ENCODE results near the gene DIO3.
"Not testable (repeated sequence)": the region's sequence is repeated elsewhere in the genome, so short reads cannot be mapped to it uniquely, and the experiment has no call there.

Gene DIO3

GRCh38 chr14:101547961-101548669 is 13.2 kb upstream of the DIO3 start:
- TF ChIP-seq CTCF (IDR thresholded peaks at IDR 0.05; ENCODE audit: low read length, missing control alignments), result no peak
- no peak for DNase-seq (ENCODE audit: low read depth)
- no peak overlapping the region for H3K4me3 ChIP-seq (replicated peaks; ENCODE audit: low read depth, low read length)

GRCh38 chr14:101548710-101549109 is 12.6 kb upstream of the DIO3 start:
- no peak overlapping the region for H3K4me3 ChIP-seq (replicated peaks; ENCODE audit: low read depth, low read length)
- no peak for DNase-seq (ENCODE audit: low read depth)
- no peak for TF ChIP-seq CTCF (IDR thresholded peaks at IDR 0.05; ENCODE audit: low read length, missing control alignments)

GRCh38 chr14:101549154-101549553 is 12.1 kb upstream of the DIO3 start:
- no peak overlapping the region for H3K4me3 ChIP-seq (replicated peaks; ENCODE audit: low read depth, low read length)
- TF ChIP-seq CTCF (IDR thresholded peaks at IDR 0.05; ENCODE audit: low read length, missing control alignments), result no peak

GRCh38 chr14:101550202-101550912 is 10.9 kb upstream of the DIO3 start:
- not testable (repeated sequence) for H3K4me3 ChIP-seq (replicated peaks; ENCODE audit: low read depth, low read length); DNase-seq (ENCODE audit: low read depth)

More at GRCh38 chr14:101549154-101549553, 12.1 kb upstream of the DIO3 start:
- no peak for DNase-seq (ENCODE audit: low read depth)

GRCh38 chr14:101551729-101552595 is 9.3 kb upstream of the DIO3 start:
- TF ChIP-seq CTCF (IDR thresholded peaks at IDR 0.05; ENCODE audit: low read length, missing control alignments), result no peak
- DNase-seq (ENCODE audit: low read depth), result no peak
- no peak overlapping the region for H3K4me3 ChIP-seq (replicated peaks; ENCODE audit: low read depth, low read length)

- no peak for DNase-seq (ENCODE audit: low read depth)
- H3K4me3 ChIP-seq (replicated peaks; ENCODE audit: low read depth, low read length), result no peak overlapping the region
- TF ChIP-seq CTCF (IDR thresholded peaks at IDR 0.05; ENCODE audit: low read length, missing control alignments), result no peak
These were observed 8.5 kb upstream of the DIO3 start for GRCh38 chr14:101552786-101553231.

GRCh38 chr14:101553393-101553792 is 7.9 kb upstream of the DIO3 start:
- DNase-seq (ENCODE audit: low read depth), result no peak
- H3K4me3 ChIP-seq (replicated peaks; ENCODE audit: low read depth, low read length), result no peak overlapping the region
- no peak for TF ChIP-seq CTCF (IDR thresholded peaks at IDR 0.05; ENCODE audit: low read length, missing control alignments)

Measured in fibroblast of pulmonary artery (primary cell).